K562 (cell line): Measurements from ENCODE around the gene GMDS.

Experiments used
- BRCA1 ChIP-seq, 2 experiments: fragments of 450-650 bp in 1 of 2; sonication (generic) in 1 of 2; formaldehyde crosslinking in 1 of 2; IDR thresholded peaks; 2 replicates each; pipeline versions ENCODE4 v1.5.0 to v1.6.1; 2017 to 2020; ENCODE audit warnings: mild to moderate bottlenecking in 1 of 2, missing genetic modification reagents in 1 of 2
- CREB1 ChIP-seq, 2 experiments: sonication (generic) in 1 of 2; formaldehyde crosslinking in 1 of 2; IDR thresholded peaks; 2 replicates each; pipeline versions ENCODE4 v1.6.1 to v1.8.0; 2012 to 2022; ENCODE audit warnings: inconsistent platforms in 1 of 2, mild to moderate bottlenecking in 1 of 2, missing genetic modification reagents in 1 of 2, moderate library complexity in 1 of 2
- EZH2 ChIP-seq: IDR thresholded peaks from 2 replicates; pipeline ENCODE4 v1.6.1; 2012; ENCODE audit warnings: low read depth, mild to moderate bottlenecking, inconsistent platforms, low read length, borderline replicate concordance
- FIP1L1 ChIP-seq: fragments of 200-400 bp; formaldehyde crosslinking; IDR thresholded peaks from 2 replicates; pipeline ENCODE4 v1.6.1; 2018; ENCODE audit warnings: mild to moderate bottlenecking, low read depth, low read length; ENCODE audit not compliant: poor library complexity, severe bottlenecking
- JUNB ChIP-seq: fragments of 450-650 bp; formaldehyde crosslinking; conservative IDR thresholded peaks from 2 replicates; pipeline ENCODE4 v1.4.0; 2020; ENCODE audit warnings: mild to moderate bottlenecking
- NR3C1 ChIP-seq: sonication (generic); formaldehyde crosslinking; IDR thresholded peaks from 2 replicates; pipeline ENCODE4 v1.8.1; 2022; ENCODE audit warnings: missing genetic modification reagents
- YY1 ChIP-seq, 3 experiments: IDR thresholded peaks; 2 replicates each; pipeline ENCODE4 v1.6.1; 2011; ENCODE audit warnings: low read length in 2 of 3, mild to moderate bottlenecking in 2 of 3, moderate library complexity in 2 of 3, borderline replicate concordance in 1 of 3, control low read depth in 1 of 3, low read depth in 1 of 3; ENCODE audit not compliant: insufficient read depth in 3 of 3, insufficient replicate concordance in 2 of 3, control insufficient read depth in 1 of 3, insufficient read length in 1 of 3; ENCODE audit errors: extremely low read depth in 1 of 3
- ZFX ChIP-seq: sonication (generic); formaldehyde crosslinking; IDR thresholded peaks from 2 replicates; pipeline ENCODE4 v1.8.0; 2022; ENCODE audit warnings: mild to moderate bottlenecking, missing genetic modification reagents, moderate library complexity
- ZNF253 ChIP-seq: fragments of 250-450 bp; sonication (Bioruptor Pico); conservative IDR thresholded peaks from 2 replicates; pipeline ENCODE4 v1.6.1; 2021; ENCODE audit warnings: mild to moderate bottlenecking
- ZNF707 ChIP-seq: fragments of 250-450 bp; sonication (Bioruptor Pico); conservative IDR thresholded peaks from 2 replicates; pipeline ENCODE4 v1.8.0; 2022; ENCODE audit warnings: inconsistent platforms, mild to moderate bottlenecking, moderate library complexity
- TF ChIP-seq, protein P1 (sequence below): fragments of 450-650 bp; formaldehyde crosslinking; IDR thresholded peaks from 2 replicates; pipeline ENCODE4 v1.4.0; 2020; ENCODE audit warnings: mild to moderate bottlenecking, moderate library complexity

DNA sequence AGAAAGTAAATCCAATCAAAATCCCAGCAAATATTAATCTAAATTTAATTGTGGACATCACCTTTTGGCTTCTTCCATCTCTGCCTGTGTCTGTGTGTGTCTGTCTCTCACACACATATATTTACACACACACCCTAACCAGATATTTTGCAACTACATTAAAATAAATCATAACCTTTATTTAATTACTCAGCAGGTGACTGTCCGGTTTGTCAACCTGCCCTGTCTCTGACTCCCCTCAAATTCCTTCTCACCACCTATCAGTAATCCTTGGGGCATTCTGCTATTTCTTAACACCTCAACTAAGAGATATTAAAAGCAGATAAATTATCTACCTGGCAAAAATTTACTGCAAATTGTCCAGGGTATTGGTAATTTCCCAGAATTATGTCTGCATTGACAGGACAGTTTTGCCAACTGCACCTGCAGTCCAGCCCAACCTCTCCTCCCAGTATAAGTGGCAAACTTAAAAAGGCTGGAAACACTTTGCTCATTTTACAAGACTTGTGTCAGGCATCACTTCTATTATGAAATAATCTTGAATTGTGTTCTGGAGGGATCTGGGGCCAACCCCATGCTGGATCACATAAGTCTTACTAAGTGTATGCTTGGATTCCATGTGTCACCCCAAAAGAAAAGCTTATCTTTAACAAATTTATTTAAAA is 216.1 kb downstream of the GMDS start:
- TF ChIP-seq JUNB (CRISPR knock-in tag) = no peak
- TF ChIP-seq ZNF253 (CRISPR knock-in tag) = no peak
- TF ChIP-seq EZH2 = no peak
- TF ChIP-seq ZFX = no peak
- TF ChIP-seq, protein P1, sequence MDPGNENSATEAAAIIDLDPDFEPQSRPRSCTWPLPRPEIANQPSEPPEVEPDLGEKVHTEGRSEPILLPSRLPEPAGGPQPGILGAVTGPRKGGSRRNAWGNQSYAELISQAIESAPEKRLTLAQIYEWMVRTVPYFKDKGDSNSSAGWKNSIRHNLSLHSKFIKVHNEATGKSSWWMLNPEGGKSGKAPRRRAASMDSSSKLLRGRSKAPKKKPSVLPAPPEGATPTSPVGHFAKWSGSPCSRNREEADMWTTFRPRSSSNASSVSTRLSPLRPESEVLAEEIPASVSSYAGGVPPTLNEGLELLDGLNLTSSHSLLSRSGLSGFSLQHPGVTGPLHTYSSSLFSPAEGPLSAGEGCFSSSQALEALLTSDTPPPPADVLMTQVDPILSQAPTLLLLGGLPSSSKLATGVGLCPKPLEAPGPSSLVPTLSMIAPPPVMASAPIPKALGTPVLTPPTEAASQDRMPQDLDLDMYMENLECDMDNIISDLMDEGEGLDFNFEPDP (CRISPR knock-in tag) = no peak
- no peak for TF ChIP-seq CREB1 (IDR thresholded peaks at IDR 0.05)
- no peak for TF ChIP-seq CREB1 (CRISPR knock-in tag; IDR thresholded peaks at IDR 0.05)
- TF ChIP-seq ZNF707 (CRISPR knock-in tag) = no peak
- TF ChIP-seq FIP1L1 = no peak
- no peak for TF ChIP-seq YY1 (IDR thresholded peaks at IDR 0.05; ENCODE audit: borderline replicate concordance in 1 of 3, control insufficient read depth in 1 of 3, extremely low read depth in 1 of 3, insufficient read depth in 3 of 3, insufficient read length in 1 of 3, insufficient replicate concordance in 2 of 3, low read depth in 1 of 3, low read length in 2 of 3)
- no peak for TF ChIP-seq BRCA1 (IDR thresholded peaks at IDR 0.05)
- no peak for TF ChIP-seq BRCA1 (CRISPR knock-in tag; IDR thresholded peaks at IDR 0.05)
- TF ChIP-seq NR3C1 = no peak
